ENCODE data around the gene CLIC4.
"Not testable (repeated sequence)": the region's sequence is repeated elsewhere in the genome, so short reads cannot be mapped to it uniquely, and the experiment has no call there.

Gene CLIC4

DNA sequence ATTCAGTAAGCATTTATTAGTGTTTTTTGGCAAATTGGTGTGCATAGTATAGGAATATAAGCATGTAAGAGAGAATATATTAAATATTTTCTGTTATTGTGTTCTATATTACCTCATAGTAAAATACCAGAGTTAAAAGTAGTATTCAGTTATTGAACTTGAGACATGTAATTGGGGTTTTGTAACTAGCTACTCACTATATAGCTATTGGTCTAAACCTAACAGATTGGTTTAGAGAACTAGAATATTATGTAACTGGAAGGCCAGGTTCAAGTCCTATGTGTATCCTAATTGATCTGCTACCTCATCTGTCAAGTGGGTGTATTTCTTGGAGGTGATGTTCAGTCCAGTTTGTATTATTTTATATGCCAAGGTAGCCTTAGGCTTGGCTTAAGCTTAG, 26.3 kb downstream of the CLIC4 start:
- TF ChIP-seq, protein P1, sequence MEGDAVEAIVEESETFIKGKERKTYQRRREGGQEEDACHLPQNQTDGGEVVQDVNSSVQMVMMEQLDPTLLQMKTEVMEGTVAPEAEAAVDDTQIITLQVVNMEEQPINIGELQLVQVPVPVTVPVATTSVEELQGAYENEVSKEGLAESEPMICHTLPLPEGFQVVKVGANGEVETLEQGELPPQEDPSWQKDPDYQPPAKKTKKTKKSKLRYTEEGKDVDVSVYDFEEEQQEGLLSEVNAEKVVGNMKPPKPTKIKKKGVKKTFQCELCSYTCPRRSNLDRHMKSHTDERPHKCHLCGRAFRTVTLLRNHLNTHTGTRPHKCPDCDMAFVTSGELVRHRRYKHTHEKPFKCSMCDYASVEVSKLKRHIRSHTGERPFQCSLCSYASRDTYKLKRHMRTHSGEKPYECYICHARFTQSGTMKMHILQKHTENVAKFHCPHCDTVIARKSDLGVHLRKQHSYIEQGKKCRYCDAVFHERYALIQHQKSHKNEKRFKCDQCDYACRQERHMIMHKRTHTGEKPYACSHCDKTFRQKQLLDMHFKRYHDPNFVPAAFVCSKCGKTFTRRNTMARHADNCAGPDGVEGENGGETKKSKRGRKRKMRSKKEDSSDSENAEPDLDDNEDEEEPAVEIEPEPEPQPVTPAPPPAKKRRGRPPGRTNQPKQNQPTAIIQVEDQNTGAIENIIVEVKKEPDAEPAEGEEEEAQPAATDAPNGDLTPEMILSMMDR (IDR thresholded peaks at IDR 0.05; ENCODE audit: low read depth, low read length, missing control alignments) = no peak
- H3K4me3 ChIP-seq (ENCODE audit: low read depth, low read length) = no peak overlapping the region
- no peak for DNase-seq (ENCODE audit: low read depth)
- in situ Hi-C loops (cut with HindIII; ENCODE audit: low sequenced_read_pairs) = no loop called here

DNA sequence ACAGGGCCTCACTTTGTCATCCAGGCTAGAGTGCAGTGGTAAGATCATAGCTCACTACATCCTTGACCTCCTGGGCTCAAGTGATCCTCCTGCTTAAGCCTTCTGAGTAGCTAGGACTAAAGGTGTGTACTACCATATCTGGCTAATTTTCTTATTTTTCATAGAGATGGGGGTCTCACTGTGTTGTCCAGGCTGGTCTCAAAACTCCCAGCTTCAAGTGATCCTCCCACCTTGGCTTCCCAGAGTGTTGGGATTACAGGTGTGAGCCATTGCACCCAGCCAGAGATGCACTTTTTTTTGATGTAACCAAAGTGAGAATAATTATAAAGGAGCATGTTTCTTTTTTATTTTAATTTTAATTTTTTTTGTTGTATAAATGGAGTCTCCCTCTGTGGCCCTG, 28.4 kb downstream of the CLIC4 start:
- TF ChIP-seq, protein P1 (IDR thresholded peaks at IDR 0.05; ENCODE audit: low read depth, low read length, missing control alignments) = no peak
- H3K4me3 ChIP-seq (ENCODE audit: low read depth, low read length) = no peak overlapping the region
- no peak for DNase-seq (ENCODE audit: low read depth)
- in situ Hi-C loops (cut with HindIII; ENCODE audit: low sequenced_read_pairs) = no loop called here

DNA sequence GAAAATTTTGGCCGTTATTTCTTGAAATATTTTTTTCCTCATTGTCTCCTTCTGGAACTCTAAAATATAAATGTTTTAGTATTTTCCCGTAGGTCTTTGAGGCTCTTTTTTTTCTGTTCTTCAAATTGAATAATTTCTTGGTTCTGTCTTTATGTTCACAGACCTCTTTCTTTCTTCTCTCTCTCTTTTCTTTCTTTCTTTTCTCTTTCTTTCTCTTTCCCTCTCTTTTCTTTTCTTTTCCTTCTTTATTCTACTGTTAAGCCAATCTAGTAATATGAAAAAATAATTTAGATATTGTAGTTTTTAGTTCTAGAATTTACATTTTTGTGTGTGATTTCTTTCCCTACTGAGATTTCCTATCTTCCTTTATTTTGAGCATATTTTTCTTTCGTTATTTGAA, 30.1 kb downstream of the CLIC4 start:
- DNase-seq (ENCODE audit: low read depth) = no peak
- in situ Hi-C loops (cut with HindIII; ENCODE audit: low sequenced_read_pairs) = no loop called here
- no peak overlapping the region for H3K4me3 ChIP-seq (ENCODE audit: low read depth, low read length)
- TF ChIP-seq, protein P1 (IDR thresholded peaks at IDR 0.05; ENCODE audit: low read depth, low read length, missing control alignments) = no peak

DNA sequence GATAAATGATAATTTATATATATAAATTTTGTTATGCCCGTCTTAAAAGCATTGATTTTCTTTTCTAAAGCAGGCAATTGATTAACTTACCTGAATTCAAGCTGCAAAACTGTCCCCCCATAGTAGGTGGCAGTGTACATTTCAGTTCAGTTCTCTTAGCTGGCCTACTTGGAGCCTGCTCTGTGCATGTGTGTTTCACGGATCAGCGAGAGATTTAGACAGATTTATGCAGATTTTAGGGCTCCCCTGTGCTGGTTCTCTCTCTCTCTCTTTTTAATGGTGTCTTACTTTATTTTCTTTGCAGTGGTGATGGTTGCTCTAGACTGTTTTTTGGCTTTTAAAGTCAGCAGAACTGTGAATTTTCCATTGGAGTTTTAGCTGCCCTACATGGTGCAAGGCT, 30.7 kb downstream of the CLIC4 start:
- TF ChIP-seq, protein P1 (IDR thresholded peaks at IDR 0.05; ENCODE audit: low read depth, low read length, missing control alignments) = no peak
- in situ Hi-C loops (cut with HindIII; ENCODE audit: low sequenced_read_pairs) = no loop called here
- DNase-seq (ENCODE audit: low read depth) = no peak
- H3K4me3 ChIP-seq (ENCODE audit: low read depth, low read length) = no peak overlapping the region

DNA sequence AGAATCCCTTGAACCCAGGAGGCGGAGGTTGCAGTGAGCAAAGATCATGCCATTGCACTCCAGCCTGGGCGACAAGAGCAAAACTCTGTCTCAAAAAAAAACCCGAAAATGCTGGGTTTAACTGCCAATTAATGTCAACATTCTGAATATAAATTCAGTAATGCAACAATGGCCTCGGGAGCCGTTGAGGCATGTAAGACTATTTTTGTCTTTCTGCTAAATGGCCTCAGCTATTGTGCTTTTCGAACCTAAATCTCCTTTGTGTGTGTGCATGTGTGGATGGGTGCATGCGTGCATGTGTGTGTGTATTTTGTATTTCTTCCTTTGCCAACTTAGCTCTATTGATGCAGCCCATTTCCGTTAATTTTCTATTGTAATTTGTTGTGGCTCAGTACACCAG, 31.6 kb downstream of the CLIC4 start:
- in situ Hi-C loops (cut with HindIII; ENCODE audit: low sequenced_read_pairs) = no loop called here
- TF ChIP-seq, protein P1 (IDR thresholded peaks at IDR 0.05; ENCODE audit: low read depth, low read length, missing control alignments) = no peak
- no peak overlapping the region for H3K4me3 ChIP-seq (ENCODE audit: low read depth, low read length)
- no peak for DNase-seq (ENCODE audit: low read depth)

DNA sequence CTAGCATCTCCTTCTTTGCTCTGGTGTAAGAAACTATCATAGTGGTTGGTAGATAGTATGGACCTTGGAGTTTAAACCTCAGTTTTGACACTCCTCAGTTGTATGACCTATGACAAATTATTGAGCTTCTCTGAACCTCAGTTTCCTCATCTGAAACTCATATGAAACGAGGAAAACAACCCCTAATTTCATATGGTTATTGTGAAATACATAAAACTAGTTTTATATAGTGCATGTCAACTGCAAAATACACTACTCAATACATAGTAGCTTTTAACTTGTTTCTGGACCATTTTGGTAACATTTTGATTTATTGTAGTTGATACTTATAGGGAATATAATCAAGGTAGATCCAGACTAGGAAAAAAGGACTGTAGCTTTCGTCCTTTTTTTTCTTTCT, 32.9 kb downstream of the CLIC4 start:
- no peak overlapping the region for H3K4me3 ChIP-seq (ENCODE audit: low read depth, low read length)
- in situ Hi-C loops (cut with HindIII; ENCODE audit: low sequenced_read_pairs) = no loop called here
- no peak for DNase-seq (ENCODE audit: low read depth)
- TF ChIP-seq, protein P1 (IDR thresholded peaks at IDR 0.05; ENCODE audit: low read depth, low read length, missing control alignments) = no peak

DNA sequence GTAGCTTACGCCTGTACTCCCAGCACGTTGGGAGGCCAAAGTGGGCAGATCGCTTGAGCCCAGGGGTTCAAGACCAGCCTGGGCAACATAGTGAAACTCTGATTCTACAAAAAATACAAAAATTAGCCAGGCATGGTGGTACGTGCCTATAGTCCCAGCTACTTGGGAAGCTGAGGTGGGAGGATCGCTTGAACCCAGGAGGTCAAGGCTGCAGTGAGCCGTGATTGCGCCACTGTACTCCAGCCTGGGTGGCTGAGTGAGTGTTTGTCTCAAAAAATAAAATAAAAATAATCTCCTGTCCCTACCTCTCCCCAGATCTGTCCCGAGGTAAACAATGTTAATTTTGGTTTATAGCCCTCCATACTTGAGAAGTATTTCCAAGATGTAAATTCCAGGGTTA, 34.0 kb downstream of the CLIC4 start:
- in situ Hi-C loops (cut with HindIII; ENCODE audit: low sequenced_read_pairs); DNase-seq (ENCODE audit: low read depth); H3K4me3 ChIP-seq (ENCODE audit: low read depth, low read length): not testable (repeated sequence)

Measured in astrocyte of the cerebellum (primary cell).